ENCODE results near the gene MRPL22.

DNA sequence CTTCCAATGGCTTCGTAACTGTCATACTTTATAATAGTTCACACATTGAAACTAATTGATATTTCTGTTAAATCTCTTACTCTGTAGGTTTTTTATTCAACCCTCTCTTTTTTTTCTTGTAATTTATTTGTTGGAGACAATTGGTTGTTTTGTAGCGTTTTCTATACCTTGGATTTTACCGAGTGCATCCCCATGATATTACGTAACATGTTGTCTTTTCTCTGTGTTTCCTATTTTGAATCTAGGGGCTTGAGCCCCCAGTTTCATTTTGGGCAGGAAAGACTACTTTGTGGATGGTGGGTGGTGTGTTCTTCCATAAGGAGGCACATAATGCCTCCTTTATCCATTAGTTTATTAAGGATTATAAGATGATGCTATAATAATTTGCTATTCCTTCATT lies 7.4 kb downstream of the MRPL22 start:
- no peak for TF ChIP-seq ZNF565 (CRISPR knock-in tag; conservative IDR thresholded peaks at IDR 0.05; ENCODE audit: low read depth)
- no peak for TF ChIP-seq ZFP30 (CRISPR knock-in tag; IDR thresholded peaks at IDR 0.05)
- TF ChIP-seq ZC3H10 (CRISPR knock-in tag; IDR thresholded peaks at IDR 0.05): no peak

Measured in SK-N-SH treated with all-trans-retinoic acid at 6 μM for 48 hours (cell line).